Right atrium auricular region (tissue), 2 donors: ENCODE data around the gene IL4. TPM values are rescaled to one million over a fixed set of nuclear protein-coding genes. Genes with fewer than 3 reads are reported as not detected.
A peak's percentile ranks its signal among the peaks of the same experiment; 100 is the strongest.
"Not testable (repeated sequence)": the region's sequence is repeated elsewhere in the genome, so short reads cannot be mapped to it uniquely, and the experiment has no call there.

Experiments used
- DNase-seq: peaks from one replicate; pipeline ENCODE4 v3.0.0-alpha.2; 2019; ENCODE audit warnings: low spot score
- H3K27ac ChIP-seq, 2 donors: fragments of 200-600 bp; sonication (generic); 1 replicate in 1 of 2; 2 replicates in 1 of 2; pipeline ENCODE4 v1.5.1; 2016 to 2019
- H3K27me3 ChIP-seq, 2 donors: fragments of 200-600 bp; sonication (generic); one replicate each; pipeline versions ENCODE4 v1.5.1 to v1.6.0; 2017 to 2019
- H3K36me3 ChIP-seq: fragments of 200-600 bp; sonication (generic); one replicate; pipeline ENCODE4 v1.5.1; 2016
- H3K4me1 ChIP-seq, 2 donors: fragments of 200-600 bp; sonication (generic); one replicate each; pipeline versions ENCODE4 v1.5.1 to v1.6.0; 2017 to 2019
- H3K4me3 ChIP-seq, 2 donors: fragments of 200-600 bp; sonication (generic); 1 replicate in 1 of 2; 2 replicates in 1 of 2; pipeline ENCODE4 v1.5.1; 2017 to 2019; ENCODE audit warnings: mild to moderate bottlenecking in 1 of 2, moderate library complexity in 1 of 2
- H3K9me3 ChIP-seq, 2 donors: fragments of 200-600 bp; sonication (generic); one replicate each; pipeline ENCODE4 v1.5.1; 2019
- total RNA-seq, 2 donors: library from RNA; depleted of rRNA; stranded (reverse); fragments of >200 nt; gene quantifications; one replicate each; pipeline ENCODE4 v1.1.0, GENCODE V29; 2016
- TF ChIP-seq, protein P1 (sequence below), 2 donors: fragments of 200-600 bp; sonication (generic); IDR thresholded peaks; one replicate each; pipeline ENCODE4 v1.5.1; 2019; ENCODE audit warnings: antibody characterized with exemption in 2 of 2

Gene IL4
- total RNA-seq, result not detected

DNA sequence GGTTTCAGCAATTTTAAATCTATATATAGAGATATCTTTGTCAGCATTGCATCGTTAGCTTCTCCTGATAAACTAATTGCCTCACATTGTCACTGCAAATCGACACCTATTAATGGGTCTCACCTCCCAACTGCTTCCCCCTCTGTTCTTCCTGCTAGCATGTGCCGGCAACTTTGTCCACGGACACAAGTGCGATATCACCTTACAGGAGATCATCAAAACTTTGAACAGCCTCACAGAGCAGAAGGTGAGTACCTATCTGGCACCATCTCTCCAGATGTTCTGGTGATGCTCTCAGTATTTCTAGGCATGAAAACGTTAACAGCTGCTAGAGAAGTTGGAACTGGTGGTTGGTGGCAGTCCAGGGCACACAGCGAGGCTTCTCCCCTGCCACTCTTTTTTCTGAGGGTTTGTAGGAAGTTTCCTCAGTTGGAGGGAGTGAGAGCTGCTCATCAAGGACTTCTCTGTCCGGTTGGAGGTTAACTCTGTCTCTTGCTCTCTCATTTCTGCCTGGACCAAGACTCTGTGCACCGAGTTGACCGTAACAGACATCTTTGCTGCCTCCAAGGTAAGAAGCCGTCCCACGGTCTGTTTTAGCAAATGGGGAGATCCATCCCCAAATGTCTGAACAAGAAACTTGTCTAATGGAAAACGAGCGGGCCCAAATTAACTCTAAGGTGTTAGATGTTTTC lies at the start of gene IL4:
IL4 (plus strand) TSS at position 51 of the 692 bp plus-strand sequence; CDS start at position 113, 62 bp downstream.
- H3K9me3 ChIP-seq, result no peaks in the 10 kb centered on the region
- H3K36me3 ChIP-seq, result no peaks in the 10 kb centered on the region
- no peak within 1 kb of the TSS for H3K4me3 ChIP-seq
- H3K4me1 ChIP-seq, result peaks cover 0 to 3% of the 10 kb centered on the region in 2 donors
- peak within 1 kb of the TSS in 1 of 2 donors; percentile 8 for H3K27ac ChIP-seq
- TF ChIP-seq, protein P1, sequence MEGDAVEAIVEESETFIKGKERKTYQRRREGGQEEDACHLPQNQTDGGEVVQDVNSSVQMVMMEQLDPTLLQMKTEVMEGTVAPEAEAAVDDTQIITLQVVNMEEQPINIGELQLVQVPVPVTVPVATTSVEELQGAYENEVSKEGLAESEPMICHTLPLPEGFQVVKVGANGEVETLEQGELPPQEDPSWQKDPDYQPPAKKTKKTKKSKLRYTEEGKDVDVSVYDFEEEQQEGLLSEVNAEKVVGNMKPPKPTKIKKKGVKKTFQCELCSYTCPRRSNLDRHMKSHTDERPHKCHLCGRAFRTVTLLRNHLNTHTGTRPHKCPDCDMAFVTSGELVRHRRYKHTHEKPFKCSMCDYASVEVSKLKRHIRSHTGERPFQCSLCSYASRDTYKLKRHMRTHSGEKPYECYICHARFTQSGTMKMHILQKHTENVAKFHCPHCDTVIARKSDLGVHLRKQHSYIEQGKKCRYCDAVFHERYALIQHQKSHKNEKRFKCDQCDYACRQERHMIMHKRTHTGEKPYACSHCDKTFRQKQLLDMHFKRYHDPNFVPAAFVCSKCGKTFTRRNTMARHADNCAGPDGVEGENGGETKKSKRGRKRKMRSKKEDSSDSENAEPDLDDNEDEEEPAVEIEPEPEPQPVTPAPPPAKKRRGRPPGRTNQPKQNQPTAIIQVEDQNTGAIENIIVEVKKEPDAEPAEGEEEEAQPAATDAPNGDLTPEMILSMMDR (IDR thresholded peaks at IDR 0.05), result no peak
- DNase-seq, result peak; percentile 38
- no peaks in the 10 kb centered on the region for H3K27me3 ChIP-seq

DNA sequence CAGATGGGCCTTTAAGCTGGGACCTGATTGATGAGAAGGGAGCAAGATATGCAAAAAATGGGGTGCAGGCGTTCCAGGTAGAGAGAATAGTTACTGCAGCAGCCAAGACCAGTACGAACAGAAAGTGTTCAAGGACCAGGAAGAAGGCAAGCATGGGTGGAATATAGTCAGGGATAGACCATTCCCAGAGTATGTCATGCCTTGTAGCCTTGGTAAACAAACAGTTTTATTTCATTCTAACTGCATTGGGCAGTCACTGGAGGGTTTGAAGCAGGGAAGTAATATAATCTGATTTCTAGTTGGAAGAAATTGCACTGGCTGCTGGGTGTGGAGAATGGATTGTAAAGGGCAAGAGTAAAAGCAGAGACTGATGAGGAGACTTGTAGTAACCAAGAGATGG lies 46.3 kb upstream of the IL4 start:
- Histone ChIP-seq H3K27me3 (no peaks in the 10 kb centered on the region), H3K9me3 (no peaks in the 10 kb centered on the region), H3K4me3 (no peak overlapping the region), H3K27ac (no peak overlapping the region), H3K4me1 (no peaks in the 10 kb centered on the region), H3K36me3 (peaks cover 7% of the 10 kb centered on the region)
- TF ChIP-seq, protein P1 (IDR thresholded peaks at IDR 0.05), result no peak
- no peak for DNase-seq

DNA sequence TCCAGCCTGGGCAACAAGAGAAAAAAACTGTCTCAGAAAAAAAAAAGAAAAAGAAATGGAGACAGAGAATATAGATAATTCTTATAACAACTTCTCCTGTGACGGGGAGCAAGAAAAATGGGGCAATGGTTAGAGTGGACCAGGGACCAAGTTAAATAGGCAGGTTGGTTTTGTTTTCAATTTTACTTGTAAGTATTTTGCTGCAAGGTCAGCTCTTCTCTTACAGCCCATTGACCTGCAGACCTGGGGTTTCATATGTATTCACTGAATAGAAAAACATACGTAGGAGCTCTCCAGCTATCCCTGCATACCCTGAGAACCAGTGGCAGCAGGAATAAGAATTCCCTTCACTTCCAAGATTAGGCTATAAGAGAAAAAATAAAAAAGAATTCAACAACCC lies 45.0 kb upstream of the IL4 start:
- no peaks in the 10 kb centered on the region for H3K36me3 ChIP-seq
- DNase-seq, result no peak

DNA sequence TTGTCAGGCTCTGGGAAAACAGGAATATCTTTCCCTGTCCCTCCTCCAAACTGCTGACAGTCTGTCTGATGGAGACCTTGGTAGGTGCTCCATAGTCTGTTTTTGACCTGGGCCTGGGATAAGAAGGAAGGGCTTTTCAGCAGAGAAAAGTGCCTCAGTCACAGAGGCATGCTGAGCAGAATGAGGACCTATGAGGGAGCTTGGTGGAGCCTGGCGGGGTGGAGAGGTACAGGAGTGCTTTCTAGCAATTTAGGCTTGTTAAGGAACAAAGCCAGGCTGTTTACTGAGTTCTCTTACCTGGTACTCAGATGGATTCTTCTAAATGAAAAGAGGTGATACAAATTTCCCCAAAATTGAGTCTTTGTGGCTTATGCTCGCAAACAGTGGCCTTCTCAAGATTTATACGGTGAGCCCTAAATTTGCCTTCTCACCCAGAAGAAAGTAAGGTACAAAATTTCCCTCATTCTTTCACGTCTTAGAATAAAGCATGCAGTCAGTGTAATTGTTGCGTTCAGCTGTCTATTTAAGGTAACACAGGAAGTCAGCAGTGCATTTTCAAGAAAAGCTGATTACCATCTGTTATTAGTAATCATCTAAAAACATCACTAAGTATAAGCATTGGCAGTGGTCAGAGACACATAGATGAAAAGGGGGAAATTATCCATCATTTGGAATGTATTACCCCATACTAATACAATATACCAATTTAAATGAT lies 44.4 kb upstream of the IL4 start:
- Histone ChIP-seq H3K27ac (no peak overlapping the region), H3K27me3 (no peaks in the 10 kb centered on the region), H3K9me3 (no peaks in the 10 kb centered on the region), H3K36me3 (no peaks in the 10 kb centered on the region), H3K4me1 (no peaks in the 10 kb centered on the region), H3K4me3 (no peak overlapping the region)
- no peak for DNase-seq
- TF ChIP-seq, protein P1 (IDR thresholded peaks at IDR 0.05), result no peak

More for the DNA sequence above, 45.0 kb upstream of the IL4 start:
- Histone ChIP-seq H3K4me1 (no peaks in the 10 kb centered on the region), H3K4me3 (no peak overlapping the region), H3K27me3 (no peaks in the 10 kb centered on the region), H3K9me3 (no peaks in the 10 kb centered on the region), H3K27ac (no peak overlapping the region)
- TF ChIP-seq, protein P1 (IDR thresholded peaks at IDR 0.05), result no peak

DNA sequence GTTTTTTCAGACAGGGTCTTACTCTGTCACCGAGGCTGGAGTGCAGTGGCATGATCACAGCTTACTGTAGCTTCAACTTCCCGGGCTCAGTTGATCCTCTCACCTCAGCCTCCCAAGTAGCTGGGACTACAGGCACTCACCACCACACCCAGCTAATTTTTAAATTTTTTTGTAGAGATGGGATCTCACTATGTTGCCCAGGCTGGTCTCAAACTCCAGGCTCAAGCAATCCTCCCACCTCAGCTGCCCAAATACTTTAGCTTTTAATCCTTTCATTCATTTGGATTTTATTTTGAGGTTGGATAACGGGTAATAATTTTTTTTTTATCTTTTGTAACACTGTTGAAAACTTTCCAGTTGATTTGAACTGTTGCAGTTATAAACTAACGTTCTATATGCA lies 40.2 kb upstream of the IL4 start:
- not testable (repeated sequence) for H3K9me3 ChIP-seq, H3K27me3 ChIP-seq, H3K4me3 ChIP-seq, H3K27ac ChIP-seq, H3K4me1 ChIP-seq, DNase-seq
- peaks cover 12% of the 10 kb centered on the region for H3K36me3 ChIP-seq

DNA sequence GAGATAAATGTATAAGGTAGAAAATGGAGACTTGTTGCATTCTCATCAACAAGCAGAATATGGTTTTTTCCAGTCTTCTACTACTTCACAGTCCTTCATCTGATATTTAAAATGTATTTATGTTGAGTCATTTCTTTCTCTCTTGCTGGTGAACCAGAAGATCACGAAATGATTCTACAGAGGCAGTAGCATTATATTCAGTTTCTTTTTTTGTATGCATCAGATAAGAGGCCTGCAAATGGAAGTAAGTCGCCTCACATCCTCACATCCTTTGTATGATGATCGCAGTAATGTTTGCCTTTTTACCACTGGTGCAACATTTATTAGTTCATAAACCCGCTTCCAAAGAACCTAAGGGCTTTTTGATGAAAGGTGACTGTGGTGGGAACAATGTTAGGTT lies 37.9 kb upstream of the IL4 start:
- no peaks in the 10 kb centered on the region for H3K9me3 ChIP-seq
- no peak for DNase-seq
- no peak overlapping the region for H3K4me3 ChIP-seq
- H3K27ac ChIP-seq, result no peak overlapping the region
- no peaks in the 10 kb centered on the region for H3K27me3 ChIP-seq
- H3K36me3 ChIP-seq, result peaks cover 35% of the 10 kb centered on the region
- no peaks in the 10 kb centered on the region for H3K4me1 ChIP-seq
- TF ChIP-seq, protein P1 (IDR thresholded peaks at IDR 0.05), result no peak
